Ishikawa (cell line): ENCODE results near the gene REPS1.

Experiments
- CREB1 ChIP-seq: IDR thresholded peaks from 2 replicates; pipeline ENCODE4 v1.6.1; 2012; ENCODE audit warnings: low read depth
- EGR1 ChIP-seq: IDR thresholded peaks from 2 replicates; pipeline ENCODE4 v1.6.1; 2012
- FOXM1 ChIP-seq: IDR thresholded peaks from 2 replicates; pipeline ENCODE4 v1.6.1; 2012; ENCODE audit warnings: low read depth, borderline replicate concordance
- TEAD4 ChIP-seq: IDR thresholded peaks from 2 replicates; pipeline ENCODE4 v1.6.1; 2012
- TF ChIP-seq, protein P1 (sequence below): IDR thresholded peaks from 2 replicates; pipeline ENCODE4 v1.6.1; 2012; ENCODE audit warnings: low read depth, mild to moderate bottlenecking

DNA sequence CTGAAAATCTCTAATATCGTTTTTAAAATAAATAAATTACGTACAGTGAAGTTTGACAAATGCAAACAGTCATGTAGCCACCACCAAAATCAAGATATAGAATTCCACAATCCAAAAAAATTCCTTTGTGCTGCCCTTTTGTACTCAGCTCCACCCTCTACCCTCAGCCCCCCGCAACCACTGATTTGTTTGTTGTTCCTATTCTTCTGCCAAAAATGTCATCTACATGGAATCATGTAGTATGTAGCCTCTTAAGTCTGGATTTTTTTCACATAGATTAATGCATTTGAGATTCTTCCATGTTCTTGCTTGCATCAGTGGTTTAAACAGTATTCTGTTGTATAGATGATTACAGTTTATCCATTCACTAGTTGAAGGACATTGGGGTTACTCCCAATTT is 8.5 kb upstream of the REPS1 start:
- no peak for TF ChIP-seq TEAD4
- no peak for TF ChIP-seq CREB1
- TF ChIP-seq, protein P1, sequence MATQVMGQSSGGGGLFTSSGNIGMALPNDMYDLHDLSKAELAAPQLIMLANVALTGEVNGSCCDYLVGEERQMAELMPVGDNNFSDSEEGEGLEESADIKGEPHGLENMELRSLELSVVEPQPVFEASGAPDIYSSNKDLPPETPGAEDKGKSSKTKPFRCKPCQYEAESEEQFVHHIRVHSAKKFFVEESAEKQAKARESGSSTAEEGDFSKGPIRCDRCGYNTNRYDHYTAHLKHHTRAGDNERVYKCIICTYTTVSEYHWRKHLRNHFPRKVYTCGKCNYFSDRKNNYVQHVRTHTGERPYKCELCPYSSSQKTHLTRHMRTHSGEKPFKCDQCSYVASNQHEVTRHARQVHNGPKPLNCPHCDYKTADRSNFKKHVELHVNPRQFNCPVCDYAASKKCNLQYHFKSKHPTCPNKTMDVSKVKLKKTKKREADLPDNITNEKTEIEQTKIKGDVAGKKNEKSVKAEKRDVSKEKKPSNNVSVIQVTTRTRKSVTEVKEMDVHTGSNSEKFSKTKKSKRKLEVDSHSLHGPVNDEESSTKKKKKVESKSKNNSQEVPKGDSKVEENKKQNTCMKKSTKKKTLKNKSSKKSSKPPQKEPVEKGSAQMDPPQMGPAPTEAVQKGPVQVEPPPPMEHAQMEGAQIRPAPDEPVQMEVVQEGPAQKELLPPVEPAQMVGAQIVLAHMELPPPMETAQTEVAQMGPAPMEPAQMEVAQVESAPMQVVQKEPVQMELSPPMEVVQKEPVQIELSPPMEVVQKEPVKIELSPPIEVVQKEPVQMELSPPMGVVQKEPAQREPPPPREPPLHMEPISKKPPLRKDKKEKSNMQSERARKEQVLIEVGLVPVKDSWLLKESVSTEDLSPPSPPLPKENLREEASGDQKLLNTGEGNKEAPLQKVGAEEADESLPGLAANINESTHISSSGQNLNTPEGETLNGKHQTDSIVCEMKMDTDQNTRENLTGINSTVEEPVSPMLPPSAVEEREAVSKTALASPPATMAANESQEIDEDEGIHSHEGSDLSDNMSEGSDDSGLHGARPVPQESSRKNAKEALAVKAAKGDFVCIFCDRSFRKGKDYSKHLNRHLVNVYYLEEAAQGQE: no peak
- TF ChIP-seq FOXM1: no peak
- no peak for TF ChIP-seq EGR1
